Glutamatergic neuron (in vitro differentiated cells): ENCODE data around the gene SMARCA2. TPM values are rescaled to one million over a fixed set of nuclear protein-coding genes. Genes with fewer than 3 reads are reported as not detected.

Experiments used
- DNase-seq: peaks from one replicate; pipeline ENCODE4 v3.0.0; 2022
- H3K27ac Mint-ChIP-seq: one replicate; pipeline ENCODE4 v1.8.0; 2020; ENCODE audit warnings: mild to moderate bottlenecking, mixed read lengths, inconsistent platforms; ENCODE audit not compliant: unreplicated experiment
- H3K27me3 Mint-ChIP-seq: one replicate; pipeline ENCODE4 v1.8.0; 2020; ENCODE audit warnings: mild to moderate bottlenecking, moderate library complexity, mixed read lengths, inconsistent platforms; ENCODE audit not compliant: unreplicated experiment
- H3K36me3 Mint-ChIP-seq: one replicate; pipeline ENCODE4 v1.8.0; 2020; ENCODE audit warnings: mild to moderate bottlenecking, mixed read lengths, inconsistent platforms; ENCODE audit not compliant: unreplicated experiment
- H3K4me1 Mint-ChIP-seq: one replicate; pipeline ENCODE4 v1.8.0; 2020; ENCODE audit warnings: mild to moderate bottlenecking, low read depth, mixed read lengths, inconsistent platforms; ENCODE audit not compliant: unreplicated experiment
- H3K4me3 Mint-ChIP-seq: one replicate; pipeline ENCODE4 v1.8.0; 2020; ENCODE audit warnings: mild to moderate bottlenecking, mixed read lengths, inconsistent platforms; ENCODE audit not compliant: unreplicated experiment
- H3K9me3 Mint-ChIP-seq: one replicate; pipeline ENCODE4 v1.8.0; 2020; ENCODE audit warnings: mild to moderate bottlenecking, moderate library complexity, mixed read lengths, inconsistent platforms; ENCODE audit not compliant: unreplicated experiment
- CTCF ChIP-seq: fragments of 200-600 bp; sonication (generic); IDR thresholded peaks from one replicate; pipeline ENCODE4 v1.5.0; 2021; ENCODE audit not compliant: partially characterized antibody, unreplicated experiment
- total RNA-seq: library from RNA; stranded (reverse); fragmentation: NEBNext Ultra II Directional; extraction: Animal tissue kit (Norgen Biotek cat#: 25700); gene quantifications from one replicate; pipeline ENCODE4 v1.2.1, GENCODE V29; 2021; ENCODE audit not compliant: unreplicated experiment

Gene SMARCA2
- total RNA-seq, 1 donor from 2014 or later: 14.5 TPM

- TF ChIP-seq CTCF: no peak
- Mint-ChIP-seq H3K27ac (peak overlapping the region; percentile 82), H3K36me3 (no peaks in the 10 kb centered on the region), H3K9me3 (peaks cover 5% of the 10 kb centered on the region), H3K27me3 (no peaks in the 10 kb centered on the region), H3K4me1 (peaks cover 33% of the 10 kb centered on the region), H3K4me3 (peak overlapping the region; percentile 91)
- no peak for DNase-seq
These were observed 143.0 kb downstream of the SMARCA2 start for GRCh38 chr9:2158111-2158610.

GRCh38 chr9:2158766-2159430 lies 143.8 kb downstream of the SMARCA2 start:
- H3K4me3 Mint-ChIP-seq: peak overlapping the region; percentile 91
- no peaks in the 10 kb centered on the region for H3K27me3 Mint-ChIP-seq
- peak overlapping the region; percentile 43 for H3K27ac Mint-ChIP-seq
- H3K36me3 Mint-ChIP-seq: no peaks in the 10 kb centered on the region
- H3K9me3 Mint-ChIP-seq: peaks cover 5% of the 10 kb centered on the region
- DNase-seq: no peak
- H3K4me1 Mint-ChIP-seq: peaks cover 40% of the 10 kb centered on the region
- no peak for TF ChIP-seq CTCF

GRCh38 chr9:2159521-2160454 lies 144.6 kb downstream of the SMARCA2 start:
- Mint-ChIP-seq H3K4me1 (peaks cover 43% of the 10 kb centered on the region), H3K4me3 (peak overlapping the region; percentile 18), H3K9me3 (peaks cover 5% of the 10 kb centered on the region), H3K27me3 (no peaks in the 10 kb centered on the region), H3K36me3 (no peaks in the 10 kb centered on the region), H3K27ac (peak overlapping the region; percentile 90)
- DNase-seq: no peak
- TF ChIP-seq CTCF: no peak

GRCh38 chr9:2161661-2162060 lies 146.5 kb downstream of the SMARCA2 start:
- no peak for TF ChIP-seq CTCF
- Mint-ChIP-seq H3K27me3 (no peaks in the 10 kb centered on the region), H3K4me3 (no peak overlapping the region), H3K9me3 (peaks cover 3% of the 10 kb centered on the region), H3K36me3 (no peaks in the 10 kb centered on the region), H3K27ac (no peak overlapping the region), H3K4me1 (peaks cover 43% of the 10 kb centered on the region)
- DNase-seq: no peak
